Activated CD4-positive, alpha-beta T cell treated with anti-CD3 and anti-CD28 coated beads, Interleukin-2, amount 10 ng/mL, durations not matched to agents 24 days and 14 days (primary cell): ENCODE data around the gene OBP2B. TPM values are rescaled to one million over a fixed set of nuclear protein-coding genes. Genes with fewer than 3 reads are reported as not detected.

ENCODE experiments used
- DNase-seq: peaks from one replicate; pipeline ENCODE4 v3.0.0; 2022
- H3K27ac Mint-ChIP-seq: one replicate; pipeline ENCODE4 v1.8.0; 2022; ENCODE audit warnings: mild to moderate bottlenecking, mixed read lengths
- H3K27me3 Mint-ChIP-seq: one replicate; pipeline ENCODE4 v1.8.0; 2022; ENCODE audit warnings: mixed read lengths
- H3K36me3 Mint-ChIP-seq: one replicate; pipeline ENCODE4 v1.8.0; 2022; ENCODE audit warnings: low read depth, mild to moderate bottlenecking, mixed read lengths
- H3K4me1 Mint-ChIP-seq: one replicate; pipeline ENCODE4 v1.8.0; 2021; ENCODE audit warnings: mixed read lengths
- H3K4me3 Mint-ChIP-seq: one replicate; pipeline ENCODE4 v1.8.0; 2022; ENCODE audit warnings: mild to moderate bottlenecking, moderate library complexity, mixed read lengths
- H3K9me3 Mint-ChIP-seq: one replicate; pipeline ENCODE4 v1.8.0; 2021; ENCODE audit warnings: mixed read lengths
- intact Hi-C: fragments of 100-400 bp; cut with micrococcal nuclease; formaldehyde crosslinking; loops from one replicate; pipeline ENCODE4 v1.15.1; 2023
- total RNA-seq: library from RNA; stranded (reverse); gene quantifications from 2 replicates; pipeline ENCODE4 v1.2.3, GENCODE V29; 2022

Gene OBP2B
- total RNA-seq, 1 donor from 2014 or later, result not detected

DNA sequence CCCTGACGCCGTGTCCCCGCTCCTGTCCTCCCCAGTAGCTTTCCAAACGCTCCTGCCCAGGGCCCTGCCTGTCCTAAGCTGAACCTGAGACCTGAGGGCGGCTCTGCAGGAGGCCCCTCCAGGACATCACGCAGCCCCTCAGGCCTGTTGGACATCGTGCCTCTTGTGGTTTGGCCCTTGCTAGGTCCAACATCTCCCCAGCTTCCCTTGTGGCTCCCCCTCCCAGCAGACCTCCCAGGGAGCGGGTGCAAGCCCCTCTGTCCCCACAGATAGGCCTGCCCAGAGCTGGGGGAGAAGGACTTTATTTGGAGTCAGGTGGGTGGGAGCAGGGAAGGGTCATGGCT, 4.1 kb downstream of the OBP2B start:
- H3K9me3 Mint-ChIP-seq, result no peaks in the 10 kb centered on the region
- peaks cover 4% of the 10 kb centered on the region for H3K27me3 Mint-ChIP-seq
- no peak overlapping the region for H3K27ac Mint-ChIP-seq
- DNase-seq, result no peak
- H3K4me1 Mint-ChIP-seq, result no peaks in the 10 kb centered on the region
- intact Hi-C loops, result no loop called here
- H3K4me3 Mint-ChIP-seq, result no peak overlapping the region
- H3K36me3 Mint-ChIP-seq, result no peaks in the 10 kb centered on the region

DNA sequence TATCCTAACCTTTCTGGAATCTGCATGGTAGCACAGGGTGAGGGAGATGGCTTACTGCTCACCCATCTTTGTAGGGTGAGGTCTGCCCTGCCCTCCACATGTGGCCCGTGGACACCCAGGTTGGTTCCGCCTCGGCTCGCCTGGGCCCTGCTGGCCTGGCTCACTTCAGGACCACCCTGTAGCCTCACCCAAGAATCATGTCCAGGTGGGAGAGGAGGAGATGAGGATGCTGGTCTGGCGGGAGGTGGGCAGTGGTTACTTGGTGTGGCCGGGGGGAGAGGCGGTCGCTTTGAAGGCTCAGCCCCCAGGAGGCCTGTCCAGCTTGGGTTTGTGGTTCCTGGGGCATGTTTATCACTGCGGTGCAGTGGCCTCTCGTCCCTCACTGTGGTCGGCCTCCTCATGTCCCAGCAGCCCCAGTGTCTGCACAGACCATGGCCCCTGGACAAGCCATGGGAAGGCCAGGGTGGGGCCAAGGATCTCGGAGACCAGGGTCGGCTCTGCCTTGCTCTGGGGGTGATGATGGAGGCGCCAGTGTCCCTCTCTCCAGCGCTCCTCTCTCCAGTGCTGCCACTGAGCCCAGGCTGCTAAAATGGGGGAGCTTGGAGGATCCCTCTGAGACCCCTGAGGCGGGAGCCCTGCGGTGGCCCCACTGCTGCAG, 4.6 kb downstream of the OBP2B start:
- intact Hi-C loops, result no loop called here
- no peak for DNase-seq
- Mint-ChIP-seq H3K9me3 (no peaks in the 10 kb centered on the region), H3K4me3 (no peak overlapping the region), H3K36me3 (no peaks in the 10 kb centered on the region), H3K27me3 (peaks cover 5% of the 10 kb centered on the region), H3K27ac (no peak overlapping the region), H3K4me1 (no peaks in the 10 kb centered on the region)

DNA sequence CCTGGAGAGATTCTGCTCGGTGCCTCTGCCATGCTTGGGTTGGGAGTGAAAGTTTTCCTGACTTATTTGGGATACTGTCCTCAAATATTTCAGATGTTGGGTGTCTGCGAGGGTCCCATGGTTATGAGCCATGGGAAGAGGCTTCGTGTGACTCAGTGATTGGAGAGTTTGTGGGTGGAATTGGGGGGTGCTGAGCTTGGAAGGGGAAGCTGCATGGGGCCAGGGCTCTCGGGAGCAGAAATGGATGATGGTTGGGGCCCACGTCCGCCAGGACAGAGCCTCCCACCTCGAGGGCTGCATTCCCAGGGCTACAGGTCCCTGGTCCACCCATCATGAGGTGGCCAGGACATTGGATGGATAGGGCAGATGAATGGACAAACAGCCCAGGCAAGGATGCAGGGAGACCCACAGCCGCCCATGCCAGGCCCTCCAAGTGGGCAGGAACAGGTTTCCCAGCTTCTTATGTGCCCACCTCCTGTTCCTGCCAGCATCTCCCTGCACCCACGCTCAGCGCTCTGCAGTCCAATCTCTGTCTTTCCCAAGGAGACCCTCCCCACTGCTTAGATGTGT, 5.5 kb downstream of the OBP2B start:
- Mint-ChIP-seq H3K4me1 (peaks cover 3% of the 10 kb centered on the region), H3K36me3 (no peaks in the 10 kb centered on the region), H3K4me3 (no peak overlapping the region), H3K9me3 (no peaks in the 10 kb centered on the region), H3K27ac (no peak overlapping the region), H3K27me3 (peaks cover 8% of the 10 kb centered on the region)
- DNase-seq, result no peak
- intact Hi-C loops, result no loop called here

DNA sequence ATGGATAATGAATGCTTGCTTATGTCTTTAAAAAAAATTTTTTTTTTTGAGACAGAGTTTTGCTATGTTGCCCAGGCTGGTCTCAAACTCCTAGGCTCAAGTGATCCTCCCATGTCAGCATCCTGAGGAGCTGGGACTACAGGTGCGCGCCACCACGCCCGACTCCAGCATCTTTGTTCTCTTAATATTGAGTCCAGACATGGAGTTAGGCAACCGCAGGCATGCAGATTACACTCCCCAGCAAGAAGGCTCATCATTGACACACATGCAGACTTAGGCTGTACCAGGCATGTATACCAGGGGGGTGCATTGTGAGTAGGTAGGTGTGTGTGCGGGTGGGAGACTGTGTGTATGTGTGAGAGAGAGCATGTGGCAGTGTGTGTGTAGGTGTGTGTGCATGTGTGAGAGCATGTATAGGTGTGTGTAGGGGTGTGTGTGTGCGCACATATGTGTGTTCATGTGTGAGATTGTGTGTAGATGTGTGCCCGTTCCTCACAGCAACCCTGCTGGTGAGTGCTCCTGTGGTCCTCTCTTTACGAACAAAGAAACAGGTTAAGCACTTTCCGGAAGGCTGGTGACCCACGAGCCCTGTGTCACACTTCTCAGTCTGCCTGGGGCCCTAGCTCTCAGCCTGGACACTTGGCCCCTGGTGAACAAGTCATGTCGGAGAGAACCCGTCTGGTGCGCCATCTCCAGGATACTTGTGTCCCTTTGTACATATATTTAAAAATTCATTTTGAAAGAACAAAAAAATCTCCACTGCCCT, 6.2 kb downstream of the OBP2B start:
- H3K4me3 Mint-ChIP-seq, result no peak overlapping the region
- peaks cover 3% of the 10 kb centered on the region for H3K4me1 Mint-ChIP-seq
- H3K36me3 Mint-ChIP-seq, result no peaks in the 10 kb centered on the region
- intact Hi-C loops, result no loop called here
- no peak for DNase-seq
- H3K27me3 Mint-ChIP-seq, result peaks cover 8% of the 10 kb centered on the region
- no peak overlapping the region for H3K27ac Mint-ChIP-seq
- H3K9me3 Mint-ChIP-seq, result no peaks in the 10 kb centered on the region

DNA sequence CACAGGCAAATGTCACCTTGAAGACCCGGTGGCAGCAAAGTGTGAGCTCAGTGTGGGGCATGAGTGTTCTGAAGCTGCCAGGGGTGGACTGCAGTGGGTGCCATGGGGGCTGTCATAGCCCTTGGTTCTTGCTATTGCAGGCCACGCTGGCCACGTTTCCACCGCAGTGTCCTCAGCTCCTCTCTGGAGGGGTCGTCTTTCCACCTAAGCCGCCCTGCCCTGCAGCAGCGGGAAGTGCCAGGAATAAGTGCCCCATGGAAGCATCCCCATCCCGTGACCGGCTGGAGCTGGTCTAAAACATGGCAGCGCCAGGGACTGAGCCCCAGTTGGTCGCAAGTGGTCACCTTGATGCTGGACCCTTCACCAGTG, 6.9 kb downstream of the OBP2B start:
- Mint-ChIP-seq H3K4me3 (no peak overlapping the region), H3K9me3 (no peaks in the 10 kb centered on the region), H3K27ac (no peak overlapping the region), H3K27me3 (peaks cover 9% of the 10 kb centered on the region), H3K4me1 (peaks cover 3% of the 10 kb centered on the region), H3K36me3 (no peaks in the 10 kb centered on the region)
- intact Hi-C loops, result no loop called here
- DNase-seq, result no peak

DNA sequence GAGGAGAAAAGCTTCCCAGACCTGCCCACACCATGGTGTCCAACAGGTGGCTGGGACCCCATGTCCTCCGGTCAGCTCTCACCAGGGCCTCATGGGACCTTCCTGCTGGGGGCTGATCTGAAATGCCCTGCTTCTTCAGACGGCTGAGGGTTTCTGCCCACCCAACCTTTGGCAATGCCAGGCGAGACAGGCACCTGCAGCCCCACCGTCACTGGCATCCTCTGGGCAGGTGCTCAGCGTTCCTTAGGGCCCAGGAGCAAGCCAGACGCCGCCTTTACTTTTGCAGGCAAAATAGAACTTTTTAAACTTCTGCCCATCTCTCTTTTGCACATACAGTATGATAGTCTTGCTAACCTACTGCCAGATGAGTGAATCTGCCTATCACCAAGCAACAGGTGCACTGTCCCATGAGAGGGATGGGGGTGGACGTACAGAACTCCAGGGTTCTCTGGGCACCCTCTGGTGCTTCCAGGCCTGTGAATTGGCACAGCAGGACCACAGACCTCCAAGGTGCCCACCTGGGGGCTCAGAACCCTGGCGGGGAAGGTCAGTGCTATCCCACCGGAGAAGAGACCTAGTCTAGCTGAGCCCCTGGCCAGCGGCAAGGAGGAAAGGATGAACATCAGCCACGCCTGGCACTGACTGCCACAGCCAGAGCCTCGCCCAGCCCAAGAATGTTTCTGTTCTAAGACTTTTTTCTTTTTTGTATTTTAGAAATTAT, 7.5 kb downstream of the OBP2B start:
- H3K27ac Mint-ChIP-seq, result no peak overlapping the region
- intact Hi-C loops, result no loop called here
- H3K27me3 Mint-ChIP-seq, result peaks cover 12% of the 10 kb centered on the region
- no peaks in the 10 kb centered on the region for H3K36me3 Mint-ChIP-seq
- DNase-seq, result no peak
- no peak overlapping the region for H3K4me3 Mint-ChIP-seq
- H3K9me3 Mint-ChIP-seq, result no peaks in the 10 kb centered on the region
- peaks cover 3% of the 10 kb centered on the region for H3K4me1 Mint-ChIP-seq

DNA sequence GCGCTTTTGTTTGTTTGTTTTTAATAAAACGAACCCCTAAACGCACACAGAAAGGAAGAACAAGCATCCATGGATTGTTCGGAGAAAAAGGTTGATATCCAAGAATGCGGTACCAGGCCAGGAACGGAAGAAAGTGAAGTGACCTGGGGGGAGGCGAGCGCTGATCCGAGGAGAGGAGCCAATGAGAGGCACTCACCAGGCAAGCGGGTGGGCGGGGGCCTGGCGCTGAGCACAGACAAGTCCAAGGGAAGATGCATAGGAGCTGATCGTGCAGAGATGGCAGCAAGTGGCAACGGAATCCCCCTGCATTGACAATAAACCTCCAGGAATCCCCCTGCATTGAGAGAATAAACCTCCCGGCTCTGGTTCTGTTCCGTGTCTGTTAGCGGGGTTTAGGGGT, 8.4 kb downstream of the OBP2B start:
- intact Hi-C loops, result no loop called here
- no peaks in the 10 kb centered on the region for H3K9me3 Mint-ChIP-seq
- H3K36me3 Mint-ChIP-seq, result no peaks in the 10 kb centered on the region
- DNase-seq, result no peak
- peaks cover 14% of the 10 kb centered on the region for H3K27me3 Mint-ChIP-seq
- peaks cover 3% of the 10 kb centered on the region for H3K4me1 Mint-ChIP-seq
- H3K4me3 Mint-ChIP-seq, result no peak overlapping the region
- H3K27ac Mint-ChIP-seq, result no peak overlapping the region

DNA sequence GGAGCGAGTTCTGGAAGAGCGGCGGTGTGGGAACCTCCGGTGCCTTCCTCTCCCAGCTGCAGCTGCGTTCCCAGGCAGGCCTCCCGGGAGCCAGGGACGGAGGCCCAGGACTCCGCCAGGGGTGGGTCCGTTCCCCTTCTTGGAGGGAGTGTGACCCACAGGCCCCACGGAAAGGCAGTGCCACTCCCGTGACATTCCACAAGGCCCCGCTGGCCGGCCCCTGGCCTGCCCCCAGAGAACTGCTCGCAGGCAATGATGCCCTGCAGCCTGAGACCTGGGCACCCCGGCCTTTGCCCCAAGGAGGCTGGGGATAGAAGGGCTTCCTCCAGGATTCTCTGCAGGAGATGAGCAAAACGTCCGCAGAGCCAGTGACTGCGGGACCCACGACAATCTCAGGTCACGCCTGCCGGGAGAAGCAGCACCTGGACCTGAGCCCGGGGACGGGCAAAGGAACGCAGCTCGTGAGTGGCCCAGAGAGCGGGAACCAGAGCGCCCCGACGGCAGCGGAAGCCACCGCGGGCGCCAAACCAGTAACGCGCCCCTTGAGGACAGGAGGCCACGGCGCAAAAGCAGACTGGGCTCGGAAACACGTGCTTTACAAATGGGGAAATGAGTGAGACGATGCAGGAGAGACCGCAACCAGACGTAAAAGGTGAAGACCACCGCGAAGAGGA, 9.3 kb downstream of the OBP2B start:
- Mint-ChIP-seq H3K27ac (no peak overlapping the region), H3K27me3 (peaks cover 19% of the 10 kb centered on the region), H3K36me3 (peaks cover 2% of the 10 kb centered on the region), H3K4me1 (peaks cover 3% of the 10 kb centered on the region), H3K4me3 (peak overlapping the region; percentile 75), H3K9me3 (peaks cover 4% of the 10 kb centered on the region)
- DNase-seq, result peak; percentile 76
- intact Hi-C loops, result no loop called here

DNA sequence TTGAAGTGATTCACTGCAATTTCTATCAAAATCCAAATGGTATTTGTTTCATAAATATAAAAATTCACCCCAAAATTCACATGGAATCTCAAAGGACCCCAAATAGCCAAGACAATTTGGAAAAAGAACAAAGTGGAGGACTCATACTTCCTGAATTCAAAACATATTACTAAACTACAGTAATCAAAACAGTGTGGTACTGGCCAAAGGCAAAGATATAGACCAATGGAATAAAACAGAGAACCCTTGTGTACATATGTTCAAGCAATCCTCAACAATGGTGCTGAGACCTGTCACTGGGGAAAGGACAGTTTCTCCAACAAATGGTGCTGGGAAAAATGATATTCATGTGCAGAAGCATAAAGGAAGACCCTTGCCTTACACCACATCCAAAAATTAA, 14.0 kb downstream of the OBP2B start:
- intact Hi-C loops, result no loop called here
- Mint-ChIP-seq H3K36me3 (peaks cover 2% of the 10 kb centered on the region), H3K9me3 (peaks cover 4% of the 10 kb centered on the region), H3K4me3 (no peak overlapping the region), H3K27me3 (peaks cover 22% of the 10 kb centered on the region), H3K4me1 (peaks cover 3% of the 10 kb centered on the region), H3K27ac (no peak overlapping the region)
- no peak for DNase-seq

DNA sequence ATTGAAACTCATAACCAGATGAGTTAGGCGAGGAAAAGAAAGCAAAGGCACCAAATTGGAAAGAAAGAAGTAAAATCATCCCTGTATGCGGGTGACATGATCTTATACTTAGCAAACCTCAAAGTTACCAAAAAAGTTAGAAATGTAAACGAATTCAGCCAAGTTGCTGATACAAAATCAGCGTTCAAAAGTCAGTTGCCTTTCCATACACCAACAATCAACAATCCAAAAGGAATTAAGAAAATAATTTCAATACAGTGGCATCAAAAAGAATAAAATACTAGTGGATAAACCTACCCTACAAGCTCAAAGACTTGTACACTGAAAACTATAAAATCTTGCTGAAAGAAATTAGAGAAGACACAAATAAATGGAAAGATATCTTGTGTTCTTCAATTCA, 14.5 kb downstream of the OBP2B start:
- DNase-seq, result no peak
- no peak overlapping the region for H3K27ac Mint-ChIP-seq
- H3K4me3 Mint-ChIP-seq, result no peak overlapping the region
- H3K4me1 Mint-ChIP-seq, result peaks cover 3% of the 10 kb centered on the region
- peaks cover 21% of the 10 kb centered on the region for H3K27me3 Mint-ChIP-seq
- H3K36me3 Mint-ChIP-seq, result peaks cover 2% of the 10 kb centered on the region
- intact Hi-C loops, result no loop called here
- H3K9me3 Mint-ChIP-seq, result peaks cover 4% of the 10 kb centered on the region

DNA sequence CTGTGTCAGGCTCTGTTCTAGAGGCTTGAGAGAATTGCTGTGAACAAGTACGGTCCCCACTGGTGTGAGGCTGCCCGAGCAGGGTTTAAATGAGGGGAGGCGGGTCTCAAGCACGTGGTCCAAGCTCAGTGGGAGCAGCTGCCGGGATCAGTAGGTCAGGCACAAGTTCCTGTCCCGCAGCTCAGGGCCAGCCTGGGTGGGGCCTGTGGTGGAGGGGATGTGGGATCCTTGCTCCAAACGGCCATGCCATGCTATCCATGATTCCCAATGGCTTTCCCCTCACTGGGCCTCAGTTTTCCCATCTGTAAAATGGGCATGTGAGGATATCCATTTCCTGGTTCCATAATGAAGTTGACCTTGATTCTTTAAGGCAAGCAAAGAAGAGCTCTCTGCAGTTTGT, 17.1 kb downstream of the OBP2B start:
- Mint-ChIP-seq H3K36me3 (peaks cover 2% of the 10 kb centered on the region), H3K27ac (no peak overlapping the region), H3K9me3 (peaks cover 4% of the 10 kb centered on the region), H3K27me3 (peaks cover 33% of the 10 kb centered on the region), H3K4me1 (no peaks in the 10 kb centered on the region), H3K4me3 (no peak overlapping the region)
- DNase-seq, result no peak
- intact Hi-C loops, result no loop called here

DNA sequence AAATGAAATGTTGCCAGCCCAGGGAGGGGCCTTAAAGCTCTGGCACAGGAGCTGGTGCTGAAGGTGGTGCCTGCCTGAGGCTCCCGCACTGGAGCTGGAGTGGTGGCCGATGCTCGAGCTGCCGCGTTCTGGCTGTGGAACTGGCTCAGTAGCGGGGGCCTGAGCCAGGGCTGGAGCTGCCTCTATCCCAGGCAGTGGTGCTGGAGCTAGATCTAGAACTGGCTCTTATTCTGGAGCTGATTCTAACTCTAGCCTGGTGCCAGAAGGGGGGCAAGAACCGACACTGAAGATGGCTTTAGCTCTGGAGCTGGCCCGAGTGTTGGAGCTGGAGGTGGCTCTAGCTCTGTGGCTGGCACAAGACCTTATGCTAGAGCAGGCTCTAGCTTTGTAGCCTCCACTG, 19.2 kb downstream of the OBP2B start:
- no peaks in the 10 kb centered on the region for H3K9me3 Mint-ChIP-seq
- intact Hi-C loops, result loop anchor here (5.0 to 10.0 kb wide), 4 partner anchors 85 to 545 kb away; partner anchors contain the start of genes ABO and SARDH

DNA sequence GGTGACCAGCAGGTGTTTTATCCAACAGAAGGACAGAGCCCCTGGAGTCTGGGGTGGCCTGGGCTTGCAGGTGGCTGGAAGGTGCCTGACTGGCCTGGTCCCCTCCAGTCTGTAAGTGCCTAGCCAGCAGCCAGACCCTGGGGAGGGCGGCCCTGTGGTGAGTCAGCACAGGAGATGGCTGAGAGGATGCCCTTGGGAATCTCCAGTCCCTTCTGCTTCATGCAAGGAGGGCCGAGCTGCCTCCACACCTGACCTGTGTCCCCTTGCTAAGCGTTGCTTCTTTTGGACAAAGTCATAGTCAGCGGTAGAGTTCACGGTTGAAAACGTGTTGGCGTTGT, 20.2 kb downstream of the OBP2B start:
- Mint-ChIP-seq H3K4me3 (no peak overlapping the region), H3K27ac (no peak overlapping the region), H3K9me3 (no peaks in the 10 kb centered on the region), H3K36me3 (no peaks in the 10 kb centered on the region), H3K27me3 (peaks cover 33% of the 10 kb centered on the region), H3K4me1 (peaks cover 13% of the 10 kb centered on the region)
- DNase-seq, result no peak
- intact Hi-C loops, result loop anchor here (5.0 to 10.0 kb wide), 4 partner anchors 86 to 546 kb away; partner anchors contain the start of genes ABO and SARDH

More for the DNA sequence above, 19.2 kb downstream of the OBP2B start:
- H3K27ac Mint-ChIP-seq, result no peak overlapping the region
- peaks cover 7% of the 10 kb centered on the region for H3K4me1 Mint-ChIP-seq
- no peak overlapping the region for H3K4me3 Mint-ChIP-seq
- no peak for DNase-seq
- H3K36me3 Mint-ChIP-seq, result no peaks in the 10 kb centered on the region
- H3K27me3 Mint-ChIP-seq, result peaks cover 32% of the 10 kb centered on the region
